Stimulated activated CD8-positive, alpha-beta memory T cell treated with anti-CD3 and anti-CD28 coated beads, Interleukin-7, amount 100 ng/mL, for 24 hours (primary cell): ENCODE measurements around the gene SLC8A1.

ENCODE experiments used
- DNase-seq: peaks from one replicate; pipeline ENCODE4 v3.0.0-alpha.2; 2020; ENCODE audit warnings: low read depth

SLC8A1 gene

DNA sequence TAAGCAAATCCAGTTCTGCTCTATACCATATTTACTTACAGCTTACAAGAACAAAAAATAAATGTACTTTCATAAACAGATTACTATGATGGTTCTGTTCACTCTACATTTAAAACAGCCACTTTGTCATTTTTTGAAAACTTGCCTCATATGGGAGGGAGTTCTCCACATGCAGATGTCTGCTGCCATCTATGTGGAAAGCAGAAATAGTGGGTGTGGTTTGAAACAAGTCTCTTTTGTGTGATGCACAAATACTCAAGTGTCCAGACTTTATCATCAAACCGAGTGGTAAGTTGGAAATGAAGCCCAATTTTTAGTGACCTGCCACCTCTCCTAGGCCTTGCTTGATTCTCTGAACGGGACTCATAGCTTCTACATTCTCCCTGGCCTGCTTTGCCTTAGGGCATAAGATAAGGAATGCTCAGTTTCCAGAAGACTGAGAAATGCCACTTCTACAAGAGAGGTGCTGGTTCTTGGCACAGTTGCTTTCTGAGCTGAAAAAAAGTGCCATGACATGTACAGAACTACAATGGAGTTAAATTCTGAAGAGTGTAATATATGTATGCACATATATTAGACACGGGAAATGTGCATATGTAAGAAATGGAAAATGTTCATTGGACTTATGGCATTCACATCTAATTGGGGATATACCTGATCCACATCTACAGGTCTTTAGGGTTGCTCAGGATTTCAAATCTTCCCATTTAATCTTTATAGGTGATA is 221.0 kb downstream of the SLC8A1 start:
- DNase-seq = no peak

DNA sequence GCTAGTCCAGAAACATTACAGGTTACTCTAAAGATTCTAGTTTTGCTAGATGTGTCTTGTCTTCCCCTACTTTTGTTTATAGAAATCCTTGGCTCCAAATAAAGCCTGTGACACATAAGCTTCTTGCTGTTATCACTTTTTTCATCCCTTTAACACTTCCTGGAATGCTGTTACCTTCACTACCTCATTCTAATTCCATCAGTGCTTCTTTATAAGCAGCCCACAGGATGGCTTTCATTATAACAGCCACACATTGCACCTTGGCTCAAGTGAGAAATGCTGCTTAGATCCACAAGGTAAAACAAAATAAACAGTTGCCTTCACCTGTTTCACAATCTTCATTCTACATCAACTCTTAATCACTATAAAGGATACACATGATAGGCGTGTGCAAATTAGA is 221.7 kb downstream of the SLC8A1 start:
- no peak for DNase-seq

DNA sequence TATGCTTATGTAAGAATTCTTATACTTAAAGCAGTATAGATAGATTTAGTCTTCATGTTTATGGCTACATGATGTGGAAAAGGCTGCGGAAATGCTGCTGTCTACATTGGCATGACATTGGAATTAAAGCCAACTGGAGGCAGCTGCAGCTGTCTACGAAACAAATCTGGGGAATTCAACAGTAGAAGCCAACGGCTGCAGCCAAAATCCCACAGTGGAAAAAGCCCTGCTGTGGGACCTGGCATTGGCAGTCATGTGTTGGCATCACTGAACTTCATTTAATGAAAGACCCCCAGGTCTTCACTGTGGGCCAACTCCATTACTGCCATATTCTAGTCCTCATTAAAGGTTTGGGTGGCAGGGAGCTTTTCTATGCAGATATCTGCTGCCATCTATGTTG is 223.6 kb downstream of the SLC8A1 start:
- DNase-seq = no peak

DNA sequence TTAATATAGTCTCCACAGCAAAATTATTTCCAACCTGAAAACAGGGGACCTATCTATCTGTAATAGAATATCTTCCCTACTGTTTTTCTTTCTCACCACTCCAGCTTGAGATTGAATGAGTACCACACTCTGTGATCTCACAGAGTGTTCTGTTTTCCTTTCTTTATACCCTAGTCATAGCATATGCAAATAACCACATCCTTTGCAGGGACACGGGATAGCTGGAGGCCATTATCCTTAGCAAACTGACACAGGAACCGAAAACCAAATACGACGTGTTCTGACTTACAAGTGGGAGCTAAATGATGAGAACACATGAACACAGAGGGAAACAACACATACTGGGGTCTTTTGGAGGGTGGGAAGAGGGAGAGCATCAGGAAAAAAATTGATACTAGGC is 224.7 kb downstream of the SLC8A1 start:
- no peak for DNase-seq

DNA sequence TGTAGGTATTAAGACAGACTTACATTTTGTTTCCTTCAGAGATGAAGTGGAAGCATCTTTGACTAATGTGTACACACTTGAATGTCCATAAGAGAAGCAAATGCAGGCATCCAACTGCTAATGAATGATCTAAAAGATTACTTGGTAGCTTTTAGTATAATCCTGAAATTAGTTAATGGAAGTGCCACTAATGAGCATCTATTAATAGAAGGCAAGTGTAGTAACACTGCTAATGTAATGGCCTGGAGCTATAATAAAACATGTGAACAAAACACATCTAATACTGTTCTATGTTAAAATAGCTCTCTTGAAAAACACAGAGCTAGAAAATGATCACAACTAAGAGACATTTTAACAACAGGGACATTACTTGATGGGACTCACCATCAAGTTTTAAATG is 225.3 kb downstream of the SLC8A1 start:
- no peak for DNase-seq

DNA sequence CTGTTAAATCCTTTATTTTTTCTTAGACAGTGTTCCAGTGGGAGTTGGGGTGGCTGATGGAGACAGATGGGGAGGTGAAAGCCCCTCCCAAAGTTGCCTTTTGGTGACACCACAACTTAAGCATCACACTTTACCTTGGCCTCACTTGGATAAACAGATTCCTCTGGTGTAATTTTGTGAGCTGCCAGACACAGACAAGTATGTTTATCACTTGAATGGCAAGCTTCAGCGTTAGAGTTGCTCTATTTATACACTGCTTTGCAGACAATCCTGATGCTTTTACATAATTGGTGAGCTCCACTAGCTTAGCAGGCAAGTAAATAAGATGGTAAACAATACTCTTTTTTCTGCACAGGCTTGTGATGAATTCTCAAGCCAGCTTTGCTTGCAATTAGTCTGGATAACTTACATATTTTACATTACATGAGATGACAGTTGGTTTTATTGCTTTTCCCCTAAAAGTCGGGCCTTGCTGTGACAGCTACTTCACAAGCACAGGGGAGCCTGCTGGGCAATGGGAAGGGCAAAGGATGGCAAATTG is 226.2 kb downstream of the SLC8A1 start:
- no peak for DNase-seq

DNA sequence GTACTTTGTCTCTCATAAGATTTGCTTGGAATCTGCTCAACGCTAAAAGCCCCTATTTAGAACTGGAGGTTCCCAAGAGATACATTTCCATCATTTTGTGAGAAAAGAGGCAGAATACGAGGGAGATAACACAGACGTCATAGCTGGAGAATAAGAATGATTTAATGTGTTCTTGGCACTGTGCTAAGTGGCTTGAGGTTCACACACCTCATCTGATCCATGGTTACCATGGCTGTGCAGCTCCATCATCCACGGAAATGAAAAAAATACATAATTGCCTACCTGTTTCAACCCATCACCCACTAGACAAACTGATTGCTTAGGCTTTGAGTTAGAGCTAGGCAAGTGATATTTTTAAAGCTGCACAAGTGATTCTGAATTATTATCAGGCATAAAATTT is 227.6 kb downstream of the SLC8A1 start:
- DNase-seq = no peak

DNA sequence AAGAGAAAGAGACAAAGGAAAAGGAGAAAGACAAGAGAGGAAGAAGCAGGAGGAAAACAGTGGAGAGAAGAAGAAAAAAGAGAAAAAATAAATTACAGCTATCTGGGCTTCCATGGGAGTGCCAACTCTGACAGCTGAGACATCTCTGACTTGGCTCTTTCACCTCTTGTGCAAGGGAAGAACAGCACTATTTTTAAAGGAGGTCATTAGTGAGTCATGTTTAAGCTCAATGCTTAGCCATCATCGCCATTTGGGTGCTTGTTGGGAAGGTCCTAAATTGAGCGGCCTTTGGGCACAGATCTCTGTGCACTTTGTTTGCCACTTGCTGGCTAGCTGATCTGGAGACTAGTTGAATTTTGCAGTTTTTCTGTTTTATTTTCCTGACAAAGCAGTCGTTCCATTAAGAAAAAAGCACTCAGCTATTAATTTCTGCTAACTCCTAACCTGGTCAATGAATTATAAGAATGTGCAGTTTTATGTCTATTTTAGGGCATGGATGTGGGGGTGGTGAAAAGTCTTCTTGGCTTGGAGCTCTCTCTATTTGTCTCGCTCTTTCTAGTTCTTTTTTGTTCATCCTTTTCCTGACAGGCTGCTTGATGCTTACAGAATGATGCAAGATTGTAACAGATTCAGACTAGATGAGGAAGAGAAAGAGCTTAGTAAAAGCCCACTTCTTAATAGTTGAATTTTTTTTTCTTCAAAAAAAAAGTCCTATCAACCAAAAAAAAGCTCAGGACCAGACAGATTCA is 231.5 kb downstream of the SLC8A1 start:
- no peak for DNase-seq

DNA sequence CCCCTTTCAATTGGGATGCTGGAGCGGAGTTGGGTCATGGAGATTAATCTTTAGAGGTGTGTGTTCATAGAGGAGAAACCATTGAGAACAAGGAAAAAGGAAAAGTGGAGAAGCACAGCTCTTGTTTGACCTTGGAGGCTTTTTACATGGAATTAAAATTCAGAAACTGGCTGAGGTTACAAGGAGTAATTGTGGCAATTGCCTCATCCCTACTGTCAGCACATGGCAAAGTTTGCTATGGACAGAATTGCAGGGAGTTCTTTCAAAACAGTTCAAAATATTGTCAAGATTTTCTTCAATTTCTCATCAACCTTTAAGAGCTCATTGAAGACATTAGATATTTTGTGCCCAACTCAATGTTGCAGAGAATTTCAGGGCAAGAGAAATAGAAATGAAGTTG is 232.7 kb downstream of the SLC8A1 start:
- no peak for DNase-seq

DNA sequence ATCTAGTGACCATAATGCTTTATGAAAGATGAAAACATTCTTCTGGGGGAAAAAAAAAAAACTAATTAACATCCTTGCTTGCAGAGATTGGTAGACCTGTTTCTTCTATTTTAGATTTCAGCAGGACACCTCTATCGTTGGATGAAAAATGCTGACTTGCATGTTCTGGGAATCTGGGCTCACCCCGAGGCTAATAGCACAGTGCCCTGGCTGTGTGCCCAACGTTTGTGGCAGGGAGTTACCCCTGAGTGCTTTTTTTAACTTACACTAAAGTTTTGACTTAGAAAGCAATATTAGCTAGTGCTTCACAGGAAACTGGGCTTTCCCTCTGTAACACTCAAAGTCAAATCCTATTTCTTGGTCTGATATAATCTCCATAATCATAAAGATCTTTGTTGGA is 233.2 kb downstream of the SLC8A1 start:
- no peak for DNase-seq

DNA sequence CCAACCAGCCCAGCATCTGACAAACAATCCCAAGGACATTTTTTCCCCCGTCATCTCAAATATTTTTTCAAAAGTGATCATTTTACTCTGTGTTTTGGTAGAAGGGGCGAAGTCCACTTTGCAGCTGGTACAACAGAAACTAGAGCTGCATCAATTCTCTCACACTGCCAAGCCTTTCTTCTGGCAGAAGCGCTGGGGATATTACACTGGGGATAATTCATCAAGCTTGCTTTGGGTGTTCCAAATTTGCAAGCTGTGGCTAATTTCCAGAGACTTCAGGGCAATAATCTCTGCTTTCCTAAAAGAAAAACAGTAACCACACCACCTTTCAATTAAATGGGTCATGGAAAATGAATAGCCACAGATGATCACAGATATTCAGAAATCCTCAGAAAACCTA is 238.3 kb downstream of the SLC8A1 start:
- no peak for DNase-seq

DNA sequence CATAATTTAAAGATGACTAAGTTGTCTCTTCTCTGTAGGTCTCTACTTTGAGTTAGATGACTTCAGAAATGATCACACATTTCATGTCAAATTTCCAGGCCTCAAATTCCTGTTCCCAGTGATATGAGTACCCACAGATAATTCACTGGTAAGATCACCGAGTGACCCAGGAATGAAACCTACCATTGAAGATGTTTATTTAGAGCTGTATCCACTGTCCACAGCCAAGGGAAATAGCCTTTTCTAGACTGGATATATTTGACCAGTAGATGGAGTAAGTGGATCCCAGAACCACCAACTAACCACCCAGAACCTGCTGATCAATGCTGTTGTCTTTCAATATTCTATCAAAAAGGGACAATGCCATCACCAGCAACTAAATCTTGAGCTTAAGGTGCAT is 238.8 kb downstream of the SLC8A1 start:
- DNase-seq = no peak

DNA sequence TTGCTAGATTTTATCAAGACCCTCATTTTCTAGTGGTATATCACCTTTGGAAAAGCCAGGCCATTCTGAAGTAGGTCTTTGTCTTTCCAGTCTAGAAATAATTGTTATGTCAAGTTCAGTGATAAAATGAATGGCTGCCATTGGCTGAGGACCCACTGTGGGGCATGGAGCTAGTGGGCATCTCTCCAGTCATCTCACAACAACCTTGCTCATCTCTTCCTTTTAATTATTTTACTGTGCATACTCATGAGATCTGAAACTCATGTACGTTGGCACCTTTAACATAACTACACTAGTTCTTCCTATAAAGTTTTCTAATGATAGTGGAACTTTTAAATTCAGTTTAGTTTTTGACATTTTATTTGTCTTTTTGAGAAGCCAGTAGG is 240.9 kb downstream of the SLC8A1 start:
- no peak for DNase-seq

DNA sequence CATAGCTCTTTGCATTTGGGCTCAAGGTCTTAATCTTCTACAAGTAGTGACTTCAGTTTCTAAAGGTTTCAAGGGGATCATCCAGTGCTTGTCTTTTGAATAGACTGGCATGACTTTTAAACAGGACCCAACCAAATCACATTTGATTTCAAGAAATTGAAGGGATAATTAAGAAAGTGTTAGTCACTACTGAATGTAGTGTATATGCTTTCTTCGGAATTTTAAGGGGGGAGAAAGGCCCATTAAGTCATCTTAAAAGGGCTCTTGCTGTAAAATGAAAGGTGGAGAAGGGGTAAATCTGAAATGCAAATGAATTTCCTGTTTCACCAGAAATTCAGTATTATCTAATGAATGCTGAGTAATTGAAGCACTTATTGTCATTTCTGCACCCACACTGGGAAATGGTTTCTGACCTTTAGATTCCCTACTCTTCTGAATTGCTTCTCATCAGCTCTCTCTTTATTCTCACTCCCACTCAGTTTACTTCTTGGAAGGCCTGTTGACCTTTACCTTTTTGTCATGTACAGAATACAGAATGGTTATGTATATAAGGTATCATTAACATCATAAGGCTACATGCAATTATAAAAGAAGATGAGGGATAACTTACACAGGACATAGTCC is 241.4 kb downstream of the SLC8A1 start:
- DNase-seq = no peak

DNA sequence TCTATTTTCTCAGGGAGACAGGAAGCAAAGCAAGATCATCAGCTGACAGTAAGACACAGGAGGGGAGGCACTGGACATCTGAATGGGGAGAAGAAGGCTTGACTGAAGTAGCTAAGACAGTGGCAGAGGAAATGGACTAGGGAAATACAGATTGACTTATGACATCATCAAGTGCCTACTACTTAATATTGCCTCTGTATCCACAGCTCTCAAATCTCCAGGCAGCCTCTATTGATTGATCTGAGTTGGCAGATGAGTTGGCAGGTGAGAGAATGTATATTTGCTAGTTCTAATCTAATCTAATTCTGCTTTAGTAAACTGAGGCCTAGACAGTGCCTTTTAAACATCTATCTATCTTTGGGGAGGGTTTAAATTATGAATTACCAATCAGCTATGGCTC is 242.1 kb downstream of the SLC8A1 start:
- no peak for DNase-seq

DNA sequence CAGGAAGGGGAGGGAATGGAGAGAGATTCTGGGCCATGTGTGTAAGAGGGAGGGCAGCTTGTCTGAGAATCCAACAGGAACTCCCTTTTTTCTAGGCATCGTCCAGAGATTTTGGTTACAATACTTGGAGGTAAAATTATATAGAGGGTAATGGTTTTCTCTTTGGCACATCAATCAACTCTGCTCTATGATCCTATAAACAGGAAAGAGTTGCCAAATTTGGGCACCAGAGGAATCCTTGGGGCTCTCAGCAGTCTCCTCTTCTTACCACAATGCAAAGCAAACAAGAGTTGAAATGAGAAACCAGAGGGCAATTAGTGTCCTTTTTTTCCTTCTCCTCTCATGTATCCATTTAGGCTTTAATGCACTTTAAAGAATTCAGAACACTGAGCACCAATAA is 243.4 kb downstream of the SLC8A1 start:
- no peak for DNase-seq

DNA sequence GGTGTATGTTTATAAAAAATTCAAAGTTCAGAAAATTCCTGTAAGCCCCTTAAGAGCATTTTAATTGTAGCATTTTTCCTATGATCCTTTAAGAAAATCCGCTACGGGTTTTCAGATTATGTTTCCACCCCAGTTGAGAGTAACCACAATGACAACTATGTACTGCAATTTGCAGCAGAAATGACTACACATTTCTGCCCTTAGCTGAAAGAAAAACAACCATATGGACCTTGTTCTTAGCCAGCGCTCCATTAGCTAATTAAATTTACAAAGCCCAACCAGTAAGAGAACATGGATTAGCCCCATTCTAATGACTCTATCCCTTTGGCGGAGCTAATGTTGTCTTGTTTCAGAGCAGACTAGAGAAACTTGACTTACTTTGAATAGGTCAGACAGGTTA is 247.6 kb downstream of the SLC8A1 start:
- no peak for DNase-seq

DNA sequence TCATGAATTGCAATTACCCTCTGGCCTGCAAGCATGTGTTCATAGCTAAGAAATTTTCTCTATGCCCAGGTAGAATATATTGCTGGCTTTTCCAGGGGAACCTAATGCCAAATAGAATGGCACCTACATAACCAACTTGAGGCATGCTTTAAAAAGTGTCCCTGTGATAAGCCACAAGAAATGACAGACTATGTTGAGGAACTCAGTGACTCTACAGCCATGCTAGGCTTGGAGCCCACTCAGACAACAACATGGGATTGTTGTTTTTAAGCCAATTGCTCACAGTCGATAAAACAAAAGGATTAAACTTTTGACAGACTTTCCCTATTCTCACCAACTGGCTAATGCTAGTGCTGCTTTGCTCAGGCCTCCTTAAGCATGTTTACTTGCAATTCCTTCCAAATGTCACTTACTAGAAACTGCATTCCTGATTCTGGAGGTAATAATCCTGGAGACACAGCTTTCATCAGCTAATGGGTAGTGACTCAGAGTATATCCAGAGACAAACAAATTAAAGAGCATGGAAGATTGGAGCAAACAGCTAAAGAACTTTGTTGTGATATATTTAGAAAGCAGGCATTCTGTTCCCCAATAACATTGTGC is 249.0 kb downstream of the SLC8A1 start:
- no peak for DNase-seq

DNA sequence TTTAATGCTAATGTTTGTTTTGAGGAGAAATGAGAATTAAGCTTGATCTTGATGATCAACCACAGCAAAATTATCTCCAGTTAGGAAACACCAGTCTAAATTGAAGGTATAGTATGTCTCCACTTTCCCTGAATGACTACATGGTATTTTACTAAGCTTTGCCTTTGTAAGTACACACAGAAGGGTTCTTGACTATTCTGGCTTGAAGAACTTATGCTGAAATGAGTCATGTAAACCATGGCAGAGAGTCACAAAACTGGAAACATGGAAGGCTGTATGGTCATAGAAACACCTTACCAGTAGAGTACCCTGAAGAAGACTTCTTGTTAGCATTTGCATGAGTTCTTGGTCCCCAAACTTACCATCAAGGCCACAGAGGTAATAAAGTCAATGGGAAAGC is 250.5 kb downstream of the SLC8A1 start:
- DNase-seq = no peak

DNA sequence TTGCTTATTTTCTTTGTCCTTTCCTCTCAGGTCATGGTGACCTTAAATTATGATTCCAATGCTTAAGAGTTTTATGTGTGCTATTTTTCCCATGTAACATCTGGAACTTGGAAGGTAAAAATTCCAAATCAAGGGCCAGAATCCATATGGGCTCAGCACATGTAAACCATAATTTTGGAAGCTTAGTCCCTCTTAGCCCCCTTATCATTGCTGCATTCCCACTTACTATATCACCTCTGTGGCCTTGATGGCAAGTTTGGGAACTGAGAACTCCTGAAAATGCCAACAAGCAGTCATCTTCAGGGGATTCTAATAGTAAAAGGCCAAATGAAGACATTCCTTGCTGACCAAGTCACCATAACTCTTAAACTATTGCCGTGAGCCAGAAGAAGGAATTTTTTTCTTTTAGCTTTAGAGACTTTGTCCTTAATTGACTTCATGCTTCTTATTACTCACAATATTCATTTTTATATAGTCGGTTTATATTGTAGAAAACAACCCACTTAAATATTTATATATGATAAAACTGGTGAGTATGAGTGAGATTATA is 251.4 kb downstream of the SLC8A1 start:
- DNase-seq = no peak

DNA sequence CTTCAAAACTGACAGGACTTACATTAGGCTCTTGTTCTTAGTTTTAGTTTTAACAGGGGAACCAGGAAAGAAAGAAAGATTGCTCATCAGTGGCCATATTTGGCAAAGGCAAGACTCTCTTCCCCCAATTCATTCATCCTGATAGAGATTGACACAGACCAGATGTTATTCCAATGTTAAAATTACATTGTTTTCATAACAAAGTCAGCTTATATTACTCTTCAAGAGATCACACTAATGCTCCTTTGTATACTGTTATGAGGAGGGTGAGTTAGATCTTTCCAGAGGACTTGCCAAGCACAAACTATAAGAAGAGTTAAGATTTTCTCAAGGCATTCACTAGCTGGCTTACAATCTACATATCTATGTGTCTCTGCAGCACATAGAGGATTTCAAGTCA is 252.1 kb downstream of the SLC8A1 start:
- DNase-seq = no peak

DNA sequence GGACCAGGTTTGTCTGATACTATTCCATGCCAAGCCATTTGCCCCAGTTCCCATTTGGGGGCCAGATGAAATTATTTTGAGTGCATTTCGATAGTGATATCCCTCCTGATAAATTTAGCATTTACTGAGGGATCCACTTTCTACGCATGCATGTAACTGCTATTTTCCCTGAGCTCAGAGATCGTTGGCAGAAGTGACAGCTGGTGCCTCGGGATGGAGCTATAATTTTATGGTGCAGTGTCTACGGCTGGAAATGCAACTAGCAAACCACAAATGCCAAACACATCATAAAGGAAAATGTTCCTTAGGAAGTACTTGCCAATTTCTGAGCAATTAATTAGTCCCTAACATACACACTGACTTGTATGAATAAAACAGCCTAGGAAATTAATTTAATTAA is 254.8 kb downstream of the SLC8A1 start:
- no peak for DNase-seq

DNA sequence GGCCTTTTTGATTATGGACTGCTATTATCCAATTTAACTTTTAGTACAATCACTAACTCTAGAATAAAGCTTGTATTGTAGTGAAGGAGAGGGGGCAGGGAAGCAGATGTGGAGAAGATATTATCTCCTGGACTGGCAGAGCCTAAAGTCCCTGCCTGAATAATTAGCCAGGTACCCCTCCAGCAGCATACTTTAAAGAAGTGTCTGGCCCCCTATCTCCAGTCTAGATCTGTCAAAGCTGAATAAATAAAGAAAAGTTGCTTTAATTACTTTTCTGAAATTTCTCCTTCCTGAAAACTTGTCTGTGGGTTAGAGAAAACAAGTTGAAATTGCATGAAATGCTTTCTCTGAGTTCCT is 258.2 kb downstream of the SLC8A1 start:
- DNase-seq = no peak
